ENCODE data around the gene FOXJ1.

FOXJ1 gene

GRCh38 chr17:76089680-76090516 is 51.1 kb downstream of the FOXJ1 start:
- DNase-seq: no peak

GRCh38 chr17:76088868-76089576 is 52.0 kb downstream of the FOXJ1 start:
- DNase-seq: no peak

GRCh38 chr17:76088041-76088867 is 52.8 kb downstream of the FOXJ1 start:
- no peak for DNase-seq

GRCh38 chr17:76087531-76087930 is 53.5 kb downstream of the FOXJ1 start:
- no peak for DNase-seq

GRCh38 chr17:76086384-76086783 is 54.7 kb downstream of the FOXJ1 start:
- no peak for DNase-seq

Data from activated CD4-positive, alpha-beta T cell treated with anti-CD3 and anti-CD28 coated beads, Interleukin-2, amount 50 U/mL, for 16 hours (primary cell).